PC-9 (cell line): Measurements from ENCODE around the gene IL3.

Source experiments
- EZH2 ChIP-seq: fragments of 200-600 bp; sonication (generic); IDR thresholded peaks from 2 replicates; pipeline ENCODE4 v1.8.0; 2017; ENCODE audit warnings: antibody characterized with exemption, low read depth
- TF ChIP-seq, protein P1 (sequence below): fragments of 200-600 bp; sonication (generic); conservative IDR thresholded peaks from 2 replicates; pipeline ENCODE4 v1.6.1; 2017; ENCODE audit warnings: mixed run types, antibody characterized with exemption, mild to moderate bottlenecking, moderate library complexity

DNA sequence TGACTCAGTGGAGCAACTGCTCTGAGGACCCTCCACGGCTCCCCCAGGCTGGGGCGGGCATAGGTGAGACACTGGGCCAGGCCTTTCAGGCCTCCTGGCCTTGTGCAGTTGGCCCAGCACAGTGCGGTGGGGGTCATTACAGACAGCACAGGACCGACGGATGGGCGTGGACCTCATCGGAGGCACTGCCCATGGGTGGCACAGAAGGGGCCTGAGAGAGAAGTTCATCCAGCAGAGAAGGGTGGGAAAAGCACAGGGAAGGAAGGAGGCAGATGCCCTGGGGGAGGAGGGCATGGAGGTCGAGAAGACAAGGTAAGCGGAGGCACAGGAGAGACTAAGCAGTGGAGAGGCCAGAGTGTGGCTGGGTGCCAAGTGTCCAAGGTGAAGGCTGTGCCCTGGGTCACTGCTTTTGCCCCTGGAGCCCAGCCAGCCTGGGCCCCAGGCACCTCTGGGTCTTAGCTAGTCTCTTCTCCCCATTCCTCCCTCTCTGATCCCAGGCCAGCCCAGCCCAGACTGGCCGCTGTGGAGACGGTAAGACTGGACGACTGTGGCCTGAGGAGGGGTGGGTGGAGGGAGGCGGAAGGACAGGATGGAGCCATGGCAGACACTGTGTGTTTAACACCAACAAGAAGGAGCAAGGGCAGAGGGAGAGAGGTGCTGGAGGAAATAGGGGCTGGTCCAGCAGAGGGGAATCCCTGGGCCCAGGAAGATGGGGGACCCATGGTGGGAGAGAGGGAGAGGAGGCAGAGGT lies 5.7 kb downstream of the IL3 start:
- TF ChIP-seq, protein P1, sequence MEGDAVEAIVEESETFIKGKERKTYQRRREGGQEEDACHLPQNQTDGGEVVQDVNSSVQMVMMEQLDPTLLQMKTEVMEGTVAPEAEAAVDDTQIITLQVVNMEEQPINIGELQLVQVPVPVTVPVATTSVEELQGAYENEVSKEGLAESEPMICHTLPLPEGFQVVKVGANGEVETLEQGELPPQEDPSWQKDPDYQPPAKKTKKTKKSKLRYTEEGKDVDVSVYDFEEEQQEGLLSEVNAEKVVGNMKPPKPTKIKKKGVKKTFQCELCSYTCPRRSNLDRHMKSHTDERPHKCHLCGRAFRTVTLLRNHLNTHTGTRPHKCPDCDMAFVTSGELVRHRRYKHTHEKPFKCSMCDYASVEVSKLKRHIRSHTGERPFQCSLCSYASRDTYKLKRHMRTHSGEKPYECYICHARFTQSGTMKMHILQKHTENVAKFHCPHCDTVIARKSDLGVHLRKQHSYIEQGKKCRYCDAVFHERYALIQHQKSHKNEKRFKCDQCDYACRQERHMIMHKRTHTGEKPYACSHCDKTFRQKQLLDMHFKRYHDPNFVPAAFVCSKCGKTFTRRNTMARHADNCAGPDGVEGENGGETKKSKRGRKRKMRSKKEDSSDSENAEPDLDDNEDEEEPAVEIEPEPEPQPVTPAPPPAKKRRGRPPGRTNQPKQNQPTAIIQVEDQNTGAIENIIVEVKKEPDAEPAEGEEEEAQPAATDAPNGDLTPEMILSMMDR = no peak
- TF ChIP-seq EZH2 = no peak
